BE2C (cell line): Measurements from ENCODE around the gene BHMT.
"Not testable (repeated sequence)": the region's sequence is repeated elsewhere in the genome, so short reads cannot be mapped to it uniquely, and the experiment has no call there.

Source experiments
- DNase-seq: peaks from one replicate; pipeline ENCODE4 v3.0.0-alpha.2; 2020
- H3K27me3 ChIP-seq: fragments of 250-450 bp; sonication (Bioruptor Pico); 2 replicates; pipeline ENCODE4 v1.5.1; 2020; ENCODE audit warnings: mild to moderate bottlenecking
- H3K36me3 ChIP-seq: fragments of 250-450 bp; sonication (Bioruptor Pico); 2 replicates; pipeline ENCODE4 v1.5.1; 2020; ENCODE audit warnings: mild to moderate bottlenecking
- H3K4me1 ChIP-seq: fragments of 250-450 bp; sonication (Bioruptor Pico); 2 replicates; pipeline ENCODE4 v1.5.1; 2020
- H3K4me3 ChIP-seq: 2 replicates; pipeline ENCODE4 v1.5.1; 2011; ENCODE audit warnings: low read depth, low read length
- H3K9me3 ChIP-seq: fragments of 250-450 bp; sonication (Bioruptor Pico); 2 replicates; pipeline ENCODE4 v1.5.1; 2020
- TF ChIP-seq, protein P1 (sequence below): IDR thresholded peaks from 2 replicates; pipeline ENCODE4 v1.5.1; 2012; ENCODE audit warnings: mild to moderate bottlenecking, low read depth, low read length

The BHMT gene

GRCh38 chr5:79172269-79172668 is 60.7 kb downstream of the BHMT start:
- Histone ChIP-seq H3K36me3 (no peaks in the 10 kb centered on the region), H3K4me1 (no peaks in the 10 kb centered on the region), H3K27me3 (no peaks in the 10 kb centered on the region), H3K9me3 (no peaks in the 10 kb centered on the region), H3K4me3 (no peak overlapping the region)
- TF ChIP-seq, protein P1, sequence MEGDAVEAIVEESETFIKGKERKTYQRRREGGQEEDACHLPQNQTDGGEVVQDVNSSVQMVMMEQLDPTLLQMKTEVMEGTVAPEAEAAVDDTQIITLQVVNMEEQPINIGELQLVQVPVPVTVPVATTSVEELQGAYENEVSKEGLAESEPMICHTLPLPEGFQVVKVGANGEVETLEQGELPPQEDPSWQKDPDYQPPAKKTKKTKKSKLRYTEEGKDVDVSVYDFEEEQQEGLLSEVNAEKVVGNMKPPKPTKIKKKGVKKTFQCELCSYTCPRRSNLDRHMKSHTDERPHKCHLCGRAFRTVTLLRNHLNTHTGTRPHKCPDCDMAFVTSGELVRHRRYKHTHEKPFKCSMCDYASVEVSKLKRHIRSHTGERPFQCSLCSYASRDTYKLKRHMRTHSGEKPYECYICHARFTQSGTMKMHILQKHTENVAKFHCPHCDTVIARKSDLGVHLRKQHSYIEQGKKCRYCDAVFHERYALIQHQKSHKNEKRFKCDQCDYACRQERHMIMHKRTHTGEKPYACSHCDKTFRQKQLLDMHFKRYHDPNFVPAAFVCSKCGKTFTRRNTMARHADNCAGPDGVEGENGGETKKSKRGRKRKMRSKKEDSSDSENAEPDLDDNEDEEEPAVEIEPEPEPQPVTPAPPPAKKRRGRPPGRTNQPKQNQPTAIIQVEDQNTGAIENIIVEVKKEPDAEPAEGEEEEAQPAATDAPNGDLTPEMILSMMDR = no peak
- DNase-seq = no peak

- Histone ChIP-seq H3K36me3 (no peaks in the 10 kb centered on the region), H3K27me3 (no peaks in the 10 kb centered on the region), H3K4me3 (no peak overlapping the region), H3K4me1 (no peaks in the 10 kb centered on the region), H3K9me3 (no peaks in the 10 kb centered on the region)
- TF ChIP-seq, protein P1 = no peak
- DNase-seq = no peak
These were observed 62.0 kb downstream of the BHMT start for GRCh38 chr5:79173626-79174025.

DNA sequence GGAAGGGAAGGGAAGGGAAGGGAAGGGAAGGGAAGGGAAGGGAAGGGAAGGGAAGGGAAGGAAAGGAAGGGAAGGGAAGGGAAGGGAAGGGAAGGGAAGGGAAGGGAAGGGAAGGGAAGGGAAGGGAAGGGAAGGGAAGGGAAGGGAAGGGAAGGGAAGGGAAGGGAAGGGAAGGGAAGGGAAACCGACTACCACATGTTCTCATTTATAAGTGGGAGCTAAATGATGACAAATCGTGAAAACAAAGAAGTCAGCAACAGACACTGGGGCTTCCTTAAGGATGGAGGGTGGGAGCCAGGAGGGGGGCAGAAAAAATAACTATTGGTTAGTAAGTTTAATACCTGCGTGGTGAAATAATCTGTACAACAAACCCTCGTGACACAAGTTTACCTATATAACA is 68.8 kb downstream of the BHMT start:
- not testable (repeated sequence) for H3K4me3 ChIP-seq, H3K36me3 ChIP-seq, H3K27me3 ChIP-seq, H3K9me3 ChIP-seq, DNase-seq, H3K4me1 ChIP-seq

GRCh38 chr5:79181419-79182022 is 69.9 kb downstream of the BHMT start:
- no peak for DNase-seq
- Histone ChIP-seq H3K36me3 (no peaks in the 10 kb centered on the region), H3K27me3 (no peaks in the 10 kb centered on the region), H3K4me3 (no peak overlapping the region), H3K9me3 (no peaks in the 10 kb centered on the region), H3K4me1 (no peaks in the 10 kb centered on the region)
- TF ChIP-seq, protein P1 = no peak
